GM10266 (cell line): ENCODE data around the gene MAPK11.

ENCODE experiments used
- DNase-seq: peaks from one replicate; pipeline ENCODE4 v3.0.0; 2012; ENCODE audit errors: extremely low spot score
- TF ChIP-seq, protein P1 (sequence below): IDR thresholded peaks from 2 replicates; pipeline ENCODE4 v1.5.1; 2012; ENCODE audit warnings: mild to moderate bottlenecking, low read depth; ENCODE audit not compliant: control insufficient read depth, insufficient read depth; ENCODE audit errors: missing control alignments

The MAPK11 gene

DNA sequence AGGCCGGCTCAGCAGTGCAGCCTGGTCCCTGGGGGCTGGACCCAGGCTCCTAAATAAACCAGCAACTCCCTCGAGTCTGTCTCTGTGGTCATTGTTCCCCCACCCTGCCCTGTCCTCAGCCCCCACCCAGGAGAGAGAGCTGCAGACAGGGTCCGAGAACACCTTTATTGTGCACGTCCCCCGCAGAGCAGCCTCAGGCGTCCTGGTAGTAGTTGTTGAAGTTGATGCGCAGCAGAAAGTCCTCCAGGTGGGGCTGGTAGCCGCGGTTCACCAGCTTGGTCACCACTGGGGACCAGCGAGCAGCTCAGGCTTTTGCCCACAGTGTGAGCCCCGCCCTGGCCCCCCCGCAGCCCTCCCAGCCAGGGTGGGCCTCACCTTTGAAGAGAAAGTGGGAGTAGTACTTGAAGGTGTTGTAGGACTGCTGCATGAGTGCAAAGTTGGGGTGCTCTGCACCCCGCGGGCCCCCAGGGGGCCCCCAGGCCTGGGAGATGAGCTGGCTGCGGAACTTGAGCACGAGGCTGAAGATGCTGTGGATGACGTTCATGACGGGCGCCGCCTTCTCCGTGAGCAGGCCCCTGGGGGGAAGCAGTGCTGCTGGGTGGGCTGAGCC lies 52.5 kb downstream of the MAPK11 start:
- TF ChIP-seq, protein P1, sequence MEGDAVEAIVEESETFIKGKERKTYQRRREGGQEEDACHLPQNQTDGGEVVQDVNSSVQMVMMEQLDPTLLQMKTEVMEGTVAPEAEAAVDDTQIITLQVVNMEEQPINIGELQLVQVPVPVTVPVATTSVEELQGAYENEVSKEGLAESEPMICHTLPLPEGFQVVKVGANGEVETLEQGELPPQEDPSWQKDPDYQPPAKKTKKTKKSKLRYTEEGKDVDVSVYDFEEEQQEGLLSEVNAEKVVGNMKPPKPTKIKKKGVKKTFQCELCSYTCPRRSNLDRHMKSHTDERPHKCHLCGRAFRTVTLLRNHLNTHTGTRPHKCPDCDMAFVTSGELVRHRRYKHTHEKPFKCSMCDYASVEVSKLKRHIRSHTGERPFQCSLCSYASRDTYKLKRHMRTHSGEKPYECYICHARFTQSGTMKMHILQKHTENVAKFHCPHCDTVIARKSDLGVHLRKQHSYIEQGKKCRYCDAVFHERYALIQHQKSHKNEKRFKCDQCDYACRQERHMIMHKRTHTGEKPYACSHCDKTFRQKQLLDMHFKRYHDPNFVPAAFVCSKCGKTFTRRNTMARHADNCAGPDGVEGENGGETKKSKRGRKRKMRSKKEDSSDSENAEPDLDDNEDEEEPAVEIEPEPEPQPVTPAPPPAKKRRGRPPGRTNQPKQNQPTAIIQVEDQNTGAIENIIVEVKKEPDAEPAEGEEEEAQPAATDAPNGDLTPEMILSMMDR = no peak
- no peak for DNase-seq

- no peak for DNase-seq
Measured at GRCh38 chr22:50216684-50217520, 53.3 kb downstream of the MAPK11 start.

DNA sequence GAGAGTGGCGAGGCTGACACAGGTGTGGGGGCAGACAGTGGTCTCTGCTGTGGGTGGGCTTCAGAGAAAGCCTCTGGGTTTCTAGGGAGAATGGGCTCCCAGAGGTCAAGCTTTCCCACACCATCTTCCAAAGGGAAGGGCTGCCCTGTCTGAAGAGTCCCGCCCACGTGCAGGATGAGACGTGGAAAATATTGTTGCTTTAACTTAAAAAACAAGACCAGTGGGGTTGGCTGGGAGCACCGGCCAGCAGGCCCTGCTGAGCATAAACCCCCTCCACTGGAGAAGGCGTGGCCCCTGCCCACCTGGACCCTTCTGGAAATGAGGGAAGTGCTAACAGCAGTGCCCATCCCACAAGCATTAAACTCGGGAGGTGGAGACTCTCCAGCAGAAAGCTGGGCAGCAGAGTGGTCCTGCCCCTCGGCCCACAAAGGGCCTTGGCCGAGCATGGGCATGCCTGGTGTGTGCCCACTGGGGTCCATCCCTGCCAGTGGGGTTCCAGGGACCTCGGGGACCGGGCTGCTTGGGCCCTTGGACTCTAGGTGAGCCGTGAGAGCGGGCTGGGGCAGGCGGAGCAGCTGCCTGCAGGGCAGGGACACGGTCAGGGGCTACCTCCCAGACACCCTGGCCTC lies 54.0 kb downstream of the MAPK11 start:
- TF ChIP-seq, protein P1 = no peak
- no peak for DNase-seq

More at GRCh38 chr22:50216684-50217520, 53.3 kb downstream of the MAPK11 start:
- TF ChIP-seq, protein P1 = no peak

GRCh38 chr22:50215297-50216054 lies 54.7 kb downstream of the MAPK11 start:
- TF ChIP-seq, protein P1 = no peak
- no peak for DNase-seq
